ENCODE results near the gene PPP4R1.
"Not testable (repeated sequence)": the region's sequence is repeated elsewhere in the genome, so short reads cannot be mapped to it uniquely, and the experiment has no call there.

The PPP4R1 gene, protein sequence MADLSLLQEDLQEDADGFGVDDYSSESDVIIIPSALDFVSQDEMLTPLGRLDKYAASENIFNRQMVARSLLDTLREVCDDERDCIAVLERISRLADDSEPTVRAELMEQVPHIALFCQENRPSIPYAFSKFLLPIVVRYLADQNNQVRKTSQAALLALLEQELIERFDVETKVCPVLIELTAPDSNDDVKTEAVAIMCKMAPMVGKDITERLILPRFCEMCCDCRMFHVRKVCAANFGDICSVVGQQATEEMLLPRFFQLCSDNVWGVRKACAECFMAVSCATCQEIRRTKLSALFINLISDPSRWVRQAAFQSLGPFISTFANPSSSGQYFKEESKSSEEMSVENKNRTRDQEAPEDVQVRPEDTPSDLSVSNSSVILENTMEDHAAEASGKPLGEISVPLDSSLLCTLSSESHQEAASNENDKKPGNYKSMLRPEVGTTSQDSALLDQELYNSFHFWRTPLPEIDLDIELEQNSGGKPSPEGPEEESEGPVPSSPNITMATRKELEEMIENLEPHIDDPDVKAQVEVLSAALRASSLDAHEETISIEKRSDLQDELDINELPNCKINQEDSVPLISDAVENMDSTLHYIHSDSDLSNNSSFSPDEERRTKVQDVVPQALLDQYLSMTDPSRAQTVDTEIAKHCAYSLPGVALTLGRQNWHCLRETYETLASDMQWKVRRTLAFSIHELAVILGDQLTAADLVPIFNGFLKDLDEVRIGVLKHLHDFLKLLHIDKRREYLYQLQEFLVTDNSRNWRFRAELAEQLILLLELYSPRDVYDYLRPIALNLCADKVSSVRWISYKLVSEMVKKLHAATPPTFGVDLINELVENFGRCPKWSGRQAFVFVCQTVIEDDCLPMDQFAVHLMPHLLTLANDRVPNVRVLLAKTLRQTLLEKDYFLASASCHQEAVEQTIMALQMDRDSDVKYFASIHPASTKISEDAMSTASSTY

DNA sequence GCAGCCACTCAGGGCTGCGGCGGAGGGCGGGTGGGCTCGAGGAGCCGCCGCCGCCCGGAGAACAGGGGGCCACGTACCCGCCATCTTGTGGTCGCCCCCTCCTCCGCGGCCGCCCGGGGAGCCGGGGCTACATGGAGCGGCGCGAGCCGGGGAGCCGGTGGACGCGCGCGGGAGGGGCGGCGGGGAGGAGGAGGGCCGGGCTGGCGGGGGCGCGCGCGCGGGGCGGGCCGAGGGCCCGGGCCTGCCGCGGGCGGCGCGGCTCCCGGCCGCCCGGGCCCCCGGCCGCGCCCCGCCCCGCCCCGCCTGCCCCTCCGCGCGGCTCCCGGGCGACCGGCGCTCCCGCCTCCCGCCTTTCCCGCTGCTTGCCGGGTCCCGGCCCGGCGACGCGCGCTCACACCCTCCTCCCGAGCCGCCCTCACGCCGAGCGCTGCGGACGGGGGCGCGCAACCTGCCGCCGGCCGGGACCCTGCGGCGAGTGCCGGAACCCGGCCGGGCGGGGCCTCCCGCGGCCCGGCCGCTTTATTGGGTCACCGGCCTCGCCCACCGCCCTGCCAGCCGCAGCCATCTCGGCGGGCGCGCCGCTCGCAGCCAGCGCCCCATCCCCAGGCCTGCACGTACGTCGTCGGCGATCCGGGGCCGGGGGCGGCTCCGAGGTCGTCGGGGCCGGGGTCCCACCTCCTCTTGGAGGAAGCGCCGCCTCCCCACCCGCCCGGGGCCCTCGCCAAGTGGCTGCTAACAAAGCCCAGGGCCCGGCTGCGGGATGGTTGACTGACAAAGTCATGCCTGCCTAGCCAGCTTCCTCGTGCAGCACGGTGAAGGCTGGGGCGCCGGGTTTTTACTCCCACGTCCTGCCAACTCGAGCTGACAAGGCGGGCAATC is at the start of gene PPP4R1:
TSS of gene PPP4R1 (minus strand) at position 159 of the 879 bp plus-strand sequence. CDS start at position 84, 75 bp downstream.
- peak; percentile 67 for ATAC-seq

GRCh38 chr18:9663377-9663776 is 49.0 kb upstream of the PPP4R1 start:
- ATAC-seq = no peak

DNA sequence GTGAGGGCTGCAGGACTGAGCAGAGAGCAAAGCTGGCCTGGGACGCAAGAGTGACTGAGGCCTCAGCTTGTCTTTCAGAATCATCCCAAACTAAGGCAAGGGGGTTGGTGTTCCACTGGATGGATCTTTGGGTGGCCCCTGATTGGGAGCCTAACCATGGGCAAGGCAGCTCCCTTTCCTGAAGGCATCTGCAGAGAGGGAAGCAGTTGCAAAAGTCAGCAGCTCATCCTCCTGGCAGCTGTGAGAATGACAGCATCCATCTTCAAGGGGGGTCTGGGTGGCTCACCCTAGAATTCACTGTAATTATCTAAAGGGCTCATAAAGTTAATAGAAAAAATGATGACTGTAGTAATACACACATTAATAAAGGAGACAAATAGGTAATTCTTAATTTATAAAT is 47.2 kb upstream of the PPP4R1 start:
- ATAC-seq = no peak

DNA sequence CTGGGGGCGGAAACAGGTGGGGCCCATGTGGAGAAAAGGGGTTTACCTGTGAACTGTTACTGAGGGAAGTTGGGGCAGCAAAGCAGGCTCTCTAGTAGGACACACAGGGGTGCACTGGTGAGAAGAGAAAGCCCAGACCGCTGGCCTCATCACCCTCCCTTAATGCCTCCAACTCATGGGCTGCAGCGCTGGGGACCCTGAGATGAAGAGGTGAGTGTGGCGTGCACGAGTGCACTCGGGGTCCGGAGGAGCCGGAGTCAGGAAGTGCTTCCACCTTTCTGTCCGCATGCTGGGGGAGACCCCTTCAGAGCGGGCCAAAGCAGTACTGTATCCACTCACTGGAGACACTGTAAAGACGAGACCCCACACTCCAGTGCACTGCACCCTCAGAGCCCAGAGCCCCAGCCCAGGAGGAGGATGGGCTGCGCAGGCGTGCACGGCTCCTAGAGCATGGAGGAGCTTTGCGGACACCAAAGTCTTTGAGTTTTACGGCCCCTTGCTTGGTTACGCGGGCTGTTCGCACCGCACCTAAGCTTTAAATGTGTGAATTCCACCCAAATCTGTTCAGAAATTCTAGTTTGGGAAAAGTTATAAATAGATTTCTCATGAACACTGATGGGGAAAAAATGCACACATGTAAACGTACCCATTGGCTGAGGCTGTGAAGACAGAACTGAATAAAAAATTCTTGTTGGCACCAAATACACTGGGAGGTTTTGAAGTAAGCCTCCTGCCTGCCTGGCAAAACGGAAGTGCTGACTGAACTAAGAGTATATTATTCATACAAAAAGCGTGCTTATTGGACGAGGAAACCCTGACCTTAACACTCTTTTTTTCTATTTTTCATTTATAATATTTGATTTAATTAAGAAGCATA is 45.4 kb upstream of the PPP4R1 start:
- no peak for ATAC-seq

- no peak for ATAC-seq
Measured at GRCh38 chr18:9658087-9658641, 43.8 kb upstream of the PPP4R1 start.

DNA sequence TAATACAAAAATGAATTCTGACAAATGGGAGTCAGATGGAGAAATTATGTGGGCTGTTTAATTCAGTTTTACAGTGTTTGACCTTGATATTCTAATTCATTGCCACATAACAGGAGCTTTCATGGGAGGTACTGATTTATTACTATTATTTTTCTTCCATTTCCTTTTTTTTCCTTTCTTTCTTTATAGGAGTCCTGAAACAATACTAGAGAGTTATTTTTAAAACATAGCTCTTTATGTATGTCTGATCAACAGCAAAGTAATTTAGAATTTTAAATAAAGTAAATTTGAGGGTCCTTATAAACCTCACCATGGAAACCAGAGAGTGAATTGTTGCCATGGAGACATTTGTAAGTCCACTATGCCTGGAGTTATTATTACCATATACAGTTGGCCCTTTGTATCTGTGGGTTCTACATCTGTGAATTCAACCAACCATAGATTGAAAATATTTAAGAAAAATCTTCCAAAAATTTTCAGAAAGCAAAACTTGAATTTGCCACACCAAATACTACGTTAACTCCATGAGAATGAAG is 40.9 kb upstream of the PPP4R1 start:
- no peak for ATAC-seq

DNA sequence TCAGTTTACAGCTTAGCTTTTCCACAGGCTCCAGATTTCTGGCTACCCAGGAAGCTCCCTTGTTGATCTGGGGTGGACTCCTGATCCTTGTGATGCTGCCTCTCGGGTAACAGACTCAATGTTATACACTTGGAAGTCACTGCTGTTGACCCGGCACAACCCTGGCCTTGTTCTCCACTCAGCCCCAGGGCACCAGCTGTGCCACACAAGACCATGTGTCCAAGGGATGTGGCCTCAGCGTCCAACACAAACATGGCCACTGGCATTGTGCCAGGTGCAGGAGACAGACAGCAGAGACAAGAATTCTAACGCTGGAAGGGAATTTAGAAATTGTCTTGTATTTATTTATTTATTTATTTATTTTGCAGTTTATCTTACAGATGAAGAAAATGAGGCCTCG is 39.0 kb upstream of the PPP4R1 start:
- ATAC-seq = no peak

DNA sequence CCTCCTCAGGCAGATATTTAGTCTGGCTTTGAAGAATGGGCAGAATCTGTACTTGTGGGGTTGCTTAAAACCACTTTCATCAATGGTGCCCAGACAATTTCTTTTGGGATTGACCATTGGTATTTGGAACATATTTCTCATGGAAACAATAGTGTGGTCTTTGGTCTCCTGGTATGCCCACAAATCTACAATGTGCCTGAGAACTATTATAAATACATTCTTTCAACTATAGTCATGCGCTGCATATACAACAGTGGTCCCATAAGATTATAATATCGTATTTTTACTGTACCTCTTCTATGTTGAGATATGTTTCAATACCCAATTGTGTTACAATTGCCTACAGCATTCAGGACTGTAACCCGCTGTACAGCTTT is 34.8 kb upstream of the PPP4R1 start:
- no peak for ATAC-seq

DNA sequence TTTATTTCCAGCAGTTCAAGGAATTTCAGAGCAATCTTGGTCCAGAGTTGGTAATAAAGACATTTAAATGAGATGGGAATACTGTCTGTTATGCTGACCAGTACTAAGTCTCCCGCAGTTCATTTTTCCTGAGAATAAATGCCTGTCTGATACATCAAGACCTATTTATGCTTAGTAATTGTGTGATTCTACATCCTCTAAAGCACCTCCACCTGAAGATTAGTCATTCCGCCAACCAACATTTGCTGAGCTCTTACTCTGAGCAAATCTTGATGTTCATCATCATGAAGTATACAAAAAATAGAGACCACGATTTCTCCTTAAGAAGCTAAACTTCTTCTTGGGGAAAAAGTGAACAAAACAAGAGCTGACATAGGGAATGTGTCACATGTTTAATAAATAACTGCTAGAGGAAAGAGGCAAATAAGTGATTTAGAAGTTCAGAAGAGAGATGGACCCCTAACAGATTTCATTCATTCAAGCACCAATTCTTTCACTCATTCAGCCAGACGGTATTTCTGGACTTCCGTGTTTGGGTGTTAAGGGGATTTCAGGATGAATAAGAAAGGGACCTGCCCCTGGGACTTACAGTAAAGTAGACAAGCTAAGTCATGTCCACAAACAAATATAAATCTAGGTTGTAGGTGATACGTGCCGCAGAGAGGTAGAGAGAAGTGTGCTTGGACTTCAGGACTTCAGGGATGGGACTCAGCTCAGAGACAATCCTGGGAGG is 34.2 kb upstream of the PPP4R1 start:
- no peak for ATAC-seq

DNA sequence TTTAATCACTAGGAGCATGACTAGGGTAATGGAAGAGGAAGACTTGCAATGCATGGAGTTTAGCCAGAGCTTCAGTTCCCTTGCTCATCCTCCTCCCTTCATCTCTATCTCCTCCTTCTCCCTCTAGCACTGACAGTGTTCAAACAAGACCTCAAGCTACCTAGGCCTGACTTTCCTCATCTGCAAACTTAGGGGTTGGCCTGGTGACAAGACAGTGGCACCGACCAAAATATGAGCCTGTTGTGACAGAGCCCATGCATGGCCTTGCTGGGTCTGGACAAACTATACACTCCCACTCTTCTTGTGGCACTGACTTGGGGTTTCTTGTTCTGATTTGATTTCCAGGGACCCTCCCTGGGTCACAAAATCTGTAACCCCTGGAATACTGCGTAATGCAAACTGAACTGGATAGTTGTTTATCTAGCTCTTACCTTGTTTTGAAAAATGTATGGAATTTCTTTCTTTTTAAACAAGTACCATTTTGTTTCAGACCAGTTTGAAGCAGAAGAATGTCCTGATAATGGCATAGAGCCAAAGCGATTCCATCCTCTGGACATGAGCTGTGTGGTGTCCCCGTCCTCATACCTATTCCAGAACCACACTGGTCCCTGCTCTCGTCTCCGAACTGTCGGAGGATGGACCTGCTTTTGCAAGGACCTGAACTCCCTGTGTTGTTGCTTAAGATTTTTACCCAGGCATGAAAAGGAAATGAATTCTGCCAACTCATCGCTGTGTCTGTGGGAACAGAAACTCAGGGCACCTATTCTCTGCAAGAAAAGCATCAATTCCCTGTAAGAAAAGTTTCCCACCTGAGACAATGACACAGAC is 33.4 kb upstream of the PPP4R1 start:
- no peak for ATAC-seq

GRCh38 chr18:9643549-9643948 is 29.2 kb upstream of the PPP4R1 start:
- ATAC-seq = no peak

DNA sequence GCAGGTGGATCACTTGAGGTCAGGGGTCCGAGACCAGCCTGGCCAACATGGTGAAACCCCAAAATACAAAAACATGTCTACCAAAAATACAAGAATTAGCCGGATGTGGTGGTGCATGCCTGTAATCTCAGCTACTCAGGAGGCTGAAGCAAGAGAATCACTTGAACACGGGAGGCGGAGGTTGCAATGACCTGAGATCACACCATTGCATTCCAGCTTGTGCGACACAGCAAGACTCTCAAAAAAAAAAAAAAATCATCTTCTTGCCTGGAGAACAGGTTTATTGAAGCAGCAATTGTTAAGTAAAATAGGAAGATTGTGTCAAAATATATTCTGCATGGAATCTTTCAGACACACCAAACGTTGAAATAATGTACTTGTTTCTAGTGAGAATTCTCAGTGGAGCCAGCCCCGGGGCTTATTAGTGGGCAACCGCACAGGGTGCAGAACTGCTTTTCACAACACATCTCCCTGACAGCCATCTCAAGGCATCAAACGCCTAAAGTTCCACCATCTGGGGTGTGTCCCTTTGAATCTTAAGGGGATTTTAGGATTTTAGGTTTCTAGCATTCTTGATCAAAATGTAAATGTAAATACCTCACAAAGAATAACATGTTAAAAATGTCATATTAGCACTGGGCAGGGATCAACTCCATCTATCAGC is 28.6 kb upstream of the PPP4R1 start:
- ATAC-seq = no peak

- not testable (repeated sequence) for ATAC-seq
Measured at GRCh38 chr18:9641081-9641480, 26.7 kb upstream of the PPP4R1 start.

DNA sequence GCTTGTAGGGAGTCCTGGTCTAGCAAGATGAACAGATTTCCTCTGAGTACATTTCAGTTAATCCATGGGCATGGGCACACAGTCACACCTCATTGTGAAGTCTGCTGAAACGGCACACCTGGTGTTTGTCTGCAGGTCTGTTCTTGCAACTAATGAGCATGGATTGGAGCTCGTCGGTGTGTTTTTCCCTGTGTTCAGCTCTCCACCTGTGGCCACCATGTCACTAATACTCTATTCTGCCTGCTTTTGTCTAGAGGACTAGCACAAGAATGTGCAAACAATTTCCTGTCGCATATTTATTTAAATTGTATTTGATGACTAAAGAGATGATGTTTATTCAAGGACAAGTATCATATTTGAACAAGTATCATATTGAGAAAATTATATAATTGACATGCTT is 24.5 kb upstream of the PPP4R1 start:
- ATAC-seq = no peak

GRCh38 chr18:9637036-9637767 is 22.8 kb upstream of the PPP4R1 start:
- ATAC-seq = no peak

GRCh38 chr18:9634856-9635255 is 20.5 kb upstream of the PPP4R1 start:
- ATAC-seq = no peak

- ATAC-seq = no peak
Measured at GRCh38 chr18:9631814-9632496, 17.6 kb upstream of the PPP4R1 start.
